GM21367 (cell line): Measurements from ENCODE around the gene HAUS7.

ENCODE experiments used
- ATAC-seq: cut with Tn5 transposase; IDR thresholded peaks from one replicate; pipeline ENCODE4 v1.9.1; 2021; ENCODE audit not compliant: unreplicated experiment

Gene HAUS7

DNA sequence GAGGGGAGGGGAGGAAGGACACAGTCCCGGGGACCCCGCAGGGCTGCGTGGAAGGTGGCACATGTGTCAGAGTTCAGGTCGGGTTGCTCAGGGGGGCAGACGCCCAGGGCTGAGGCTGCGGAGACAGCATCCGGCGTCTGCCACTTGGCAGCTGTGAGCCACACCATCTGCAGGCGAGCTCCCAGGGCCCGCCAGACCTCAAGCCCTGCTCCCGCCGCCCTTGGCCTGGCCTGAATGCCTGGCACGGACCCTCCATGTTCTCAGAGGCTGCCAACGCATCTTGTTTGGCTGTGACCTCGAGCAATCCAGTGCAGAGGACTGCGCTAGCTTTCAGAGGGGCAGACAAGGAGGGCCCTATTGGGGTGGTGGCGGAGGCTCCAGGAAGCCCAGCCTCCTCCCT, 29.5 kb upstream of the HAUS7 start:
- ATAC-seq, result no peak

DNA sequence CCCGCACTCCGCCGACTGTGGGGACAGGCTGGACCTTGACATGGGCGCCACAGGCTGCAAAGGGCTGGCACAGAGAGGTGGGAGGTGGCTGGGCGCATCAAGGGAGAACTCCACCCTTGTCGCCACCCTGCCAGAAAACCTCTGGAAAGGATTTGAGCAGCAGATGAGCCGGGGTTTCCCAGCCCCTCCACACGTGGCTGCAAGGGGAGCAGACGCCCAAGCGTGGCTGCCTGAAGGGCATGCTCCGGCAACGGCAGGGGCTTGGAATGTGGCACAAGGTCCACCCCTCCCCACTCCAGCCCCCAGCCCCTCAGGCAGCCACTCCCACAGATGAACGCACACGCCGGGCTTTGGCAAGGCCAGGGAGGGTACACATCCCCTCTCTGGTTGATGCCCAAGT, 29.0 kb upstream of the HAUS7 start:
- ATAC-seq, result no peak

GRCh38 chrX:153498453-153498852, 28.1 kb upstream of the HAUS7 start:
- ATAC-seq, result no peak

DNA sequence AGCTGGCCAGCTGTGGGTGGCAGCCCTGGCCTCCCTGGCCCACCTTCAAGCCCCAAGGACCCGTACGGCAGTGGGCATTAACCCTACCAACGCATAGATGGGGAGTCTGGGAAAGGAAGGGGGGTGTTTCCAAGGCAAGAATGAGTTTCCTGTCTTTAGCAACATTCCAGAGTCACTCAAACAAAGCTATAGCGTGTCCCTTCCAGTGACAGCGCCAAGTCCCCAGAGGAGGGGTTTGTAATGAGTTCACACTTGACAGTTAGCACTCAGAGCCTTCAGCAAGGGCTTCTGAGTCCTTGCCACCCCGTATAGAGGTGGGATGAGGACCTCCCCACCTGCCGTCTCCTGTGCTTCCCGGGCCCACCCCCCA, 26.2 kb upstream of the HAUS7 start:
- ATAC-seq, result no peak

- no peak for ATAC-seq
These were observed 25.7 kb upstream of the HAUS7 start for GRCh38 chrX:153495903-153496589.

DNA sequence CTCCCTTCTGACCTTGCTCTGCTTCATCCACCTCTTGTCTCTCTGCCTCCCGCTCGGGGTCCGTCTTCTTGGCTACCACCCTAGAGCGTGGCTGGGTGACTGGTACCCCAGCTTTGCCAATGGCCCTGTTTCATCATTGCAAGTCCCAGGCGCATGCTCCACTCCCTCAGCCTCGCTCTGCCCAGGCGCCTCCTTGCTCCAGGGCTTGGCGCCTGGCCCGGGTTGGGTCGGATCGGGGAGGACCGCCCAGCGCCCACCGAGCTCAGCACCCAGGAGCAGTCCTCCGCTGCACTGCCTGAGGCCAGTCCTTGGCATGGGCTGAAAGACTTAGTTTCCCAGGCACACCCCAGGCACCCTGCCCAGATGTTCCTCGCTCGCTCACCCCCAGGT, 25.0 kb upstream of the HAUS7 start:
- no peak for ATAC-seq

DNA sequence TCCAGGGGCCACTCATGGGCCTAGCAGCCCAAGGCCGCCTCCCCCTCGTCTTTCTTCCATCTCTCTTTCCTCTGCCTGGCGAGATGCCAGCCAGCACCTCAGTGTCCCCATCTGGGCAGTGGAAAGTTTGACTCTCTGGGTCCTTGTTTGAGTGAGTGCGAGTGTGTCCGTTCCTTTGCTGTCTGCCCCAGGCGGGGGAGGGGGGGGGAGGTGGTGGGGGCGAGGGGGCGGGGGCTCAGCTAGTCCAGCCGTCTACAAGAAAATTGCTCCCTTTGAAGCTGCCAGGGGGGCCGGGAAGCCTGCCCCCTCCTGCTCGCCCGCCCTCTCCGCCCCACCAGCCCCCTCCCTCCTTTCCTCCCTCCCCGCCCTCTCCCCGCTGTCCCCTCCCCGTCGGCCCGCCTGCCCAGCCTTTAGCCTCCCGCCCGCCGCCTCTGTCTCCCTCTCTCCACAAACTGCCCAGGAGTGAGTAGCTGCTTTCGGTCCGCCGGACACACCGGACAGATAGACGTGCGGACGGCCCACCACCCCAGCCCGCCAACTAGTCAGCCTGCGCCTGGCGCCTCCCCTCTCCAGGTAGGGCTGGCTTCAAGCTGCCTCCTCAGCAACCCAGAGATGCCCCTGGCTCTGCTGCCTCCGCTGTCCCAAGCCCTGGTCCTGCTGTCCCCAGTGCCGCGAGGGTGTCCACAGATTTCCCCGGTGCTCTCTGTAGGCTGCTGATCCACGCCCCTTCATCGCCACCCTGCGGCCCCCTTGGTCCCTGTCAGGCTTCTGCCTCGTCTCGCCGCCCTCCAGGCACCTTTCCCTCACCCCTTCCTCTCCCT, 24.4 kb upstream of the HAUS7 start, which contains the start of gene BGN:
Gene BGN (plus strand): TSS at position 440 of the 821 bp plus-strand sequence. CDS start 9,652 bp downstream, outside the sequence.
- ATAC-seq, result no peak

- ATAC-seq, result no peak
These were observed 23.7 kb upstream of the HAUS7 start for GRCh38 chrX:153494061-153494460.

GRCh38 chrX:153493085-153493484, 22.7 kb upstream of the HAUS7 start:
- ATAC-seq, result no peak

DNA sequence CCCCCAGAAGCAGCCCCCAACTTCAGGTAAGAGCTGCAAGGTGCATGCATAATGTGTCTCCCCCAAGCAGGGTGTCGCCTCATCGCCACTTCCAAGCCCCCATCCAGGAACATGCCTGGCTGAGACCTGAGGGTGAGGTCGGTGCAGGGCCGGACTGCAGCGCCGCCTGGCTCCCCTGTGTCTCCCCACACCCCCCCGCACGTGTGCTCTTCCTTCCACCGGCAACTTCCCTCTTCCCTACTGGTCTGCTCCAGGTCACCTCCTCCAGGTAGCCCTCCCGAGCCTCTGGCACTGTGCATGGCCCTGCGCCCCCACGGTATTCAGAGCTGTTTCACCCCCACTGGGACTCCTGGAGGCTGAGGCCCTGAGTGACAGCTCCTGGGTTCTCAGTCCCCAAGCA, 22.2 kb upstream of the HAUS7 start:
- ATAC-seq, result no peak

- no peak for ATAC-seq
These were observed 21.5 kb upstream of the HAUS7 start for GRCh38 chrX:153491918-153492317.

GRCh38 chrX:153491351-153491914, 21.1 kb upstream of the HAUS7 start:
- ATAC-seq, result no peak

- no peak for ATAC-seq
These were observed 20.0 kb upstream of the HAUS7 start for GRCh38 chrX:153490217-153490930.

DNA sequence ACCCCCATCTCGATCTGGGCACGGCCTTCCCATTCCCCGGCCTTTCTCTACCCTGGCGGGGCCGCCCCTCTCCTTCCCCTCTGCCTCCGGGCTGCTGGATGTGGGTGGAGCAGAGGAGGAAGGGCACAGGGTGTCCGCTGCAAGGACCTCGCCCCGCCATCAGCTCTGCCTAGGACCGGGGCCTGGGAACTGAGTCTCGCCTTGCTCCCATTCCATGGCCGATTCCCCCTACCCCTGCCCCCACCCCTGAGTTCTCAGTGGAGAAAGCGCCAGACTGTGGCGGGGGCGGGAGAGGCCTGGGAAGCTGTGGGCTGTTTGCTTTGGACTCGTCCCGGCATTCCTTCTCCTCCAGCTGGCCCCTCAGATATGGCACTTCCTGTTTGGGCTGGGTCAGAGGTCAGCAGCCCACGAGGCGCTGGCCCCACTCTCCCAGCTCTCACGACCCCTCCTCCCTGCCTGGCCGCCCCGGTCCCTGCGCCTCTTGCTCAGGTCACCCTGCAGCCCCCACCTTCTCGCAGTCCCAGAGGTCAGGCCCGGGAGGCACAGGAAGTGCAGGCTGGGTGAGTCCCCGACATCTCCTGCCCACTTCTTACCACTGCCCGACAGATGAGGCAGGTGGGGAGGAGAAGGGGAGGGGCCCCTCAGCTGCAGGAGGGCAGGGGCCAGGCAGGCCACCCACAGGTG, 18.0 kb upstream of the HAUS7 start:
- ATAC-seq, result no peak

DNA sequence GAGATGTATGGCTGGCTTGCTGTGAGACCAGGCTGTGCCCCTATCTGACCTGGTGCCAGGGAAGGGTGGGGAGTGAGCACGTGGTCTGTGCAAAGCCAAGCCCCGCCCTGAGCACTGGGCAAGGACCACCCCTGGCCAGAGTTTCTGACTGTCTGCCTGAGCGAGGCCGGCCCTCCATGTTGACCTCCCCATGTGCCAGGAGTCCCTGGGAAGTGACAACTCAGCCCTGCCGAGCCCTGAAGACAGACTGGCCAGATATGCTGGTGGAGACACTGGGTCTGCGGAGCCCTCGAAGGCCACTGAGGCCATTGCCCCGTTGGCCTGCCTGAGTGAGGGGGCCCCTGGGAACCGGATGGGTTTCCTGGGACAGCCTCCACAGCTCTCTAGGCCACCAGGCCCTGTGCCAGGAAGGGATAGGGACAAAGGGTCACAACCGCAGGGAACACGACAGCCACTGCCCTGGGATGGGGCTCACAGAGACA, 17.3 kb upstream of the HAUS7 start:
- no peak for ATAC-seq

DNA sequence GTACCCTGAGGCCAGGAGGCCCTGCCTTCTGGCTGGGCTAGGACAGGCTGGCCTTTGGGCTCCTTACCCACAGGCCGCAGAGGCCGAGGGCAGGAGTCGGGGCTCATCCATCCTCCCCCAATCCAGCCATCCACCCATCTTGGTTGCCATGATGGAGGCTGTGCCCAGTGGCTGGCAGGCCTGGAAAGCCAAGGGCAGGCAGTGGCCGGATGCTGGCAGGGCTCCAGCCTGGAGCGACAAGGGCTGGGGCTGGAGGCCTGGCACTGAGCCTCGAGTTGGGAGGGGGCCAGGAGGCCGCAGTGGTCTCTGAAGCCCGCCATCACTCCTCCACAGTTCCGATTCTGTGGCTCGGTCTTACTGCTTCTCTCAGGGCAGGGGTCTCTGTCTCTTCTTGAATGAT, 15.8 kb upstream of the HAUS7 start:
- ATAC-seq, result no peak

- ATAC-seq, result no peak
These were observed 15.2 kb upstream of the HAUS7 start for GRCh38 chrX:153485396-153486080.

DNA sequence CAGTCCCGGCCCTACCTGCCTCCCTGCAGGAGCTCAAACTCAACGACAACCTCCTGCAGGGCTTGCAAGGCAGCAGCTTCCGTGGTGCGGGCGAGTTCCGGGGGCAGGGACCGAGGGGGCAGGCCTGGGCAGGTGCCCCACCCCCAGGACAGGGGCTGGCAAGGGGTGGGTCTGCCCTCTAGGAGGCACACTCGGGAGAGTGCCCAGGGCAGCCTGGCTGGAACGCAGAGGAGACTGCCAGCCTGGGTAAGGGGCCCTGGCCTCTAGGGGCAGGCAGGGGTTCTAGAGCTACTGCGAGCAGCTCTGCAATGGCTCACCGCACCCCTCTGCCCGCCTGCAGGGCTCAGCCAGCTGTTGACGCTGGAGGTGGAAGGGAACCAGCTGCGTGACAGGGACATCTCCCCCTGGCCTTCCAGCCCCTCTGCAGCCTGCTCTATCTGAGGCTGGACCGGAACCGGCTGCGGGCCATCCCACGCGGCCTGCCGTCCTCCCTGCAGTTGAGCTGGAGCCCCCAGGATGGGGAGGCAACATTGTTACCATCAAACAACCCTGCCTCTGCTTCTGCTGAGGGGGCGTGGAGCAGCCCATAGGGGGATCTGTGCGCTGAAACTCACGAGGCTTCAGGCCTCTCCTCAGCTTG, 12.1 kb upstream of the HAUS7 start:
- no peak for ATAC-seq

- ATAC-seq, result no peak
These were observed 10.7 kb upstream of the HAUS7 start for GRCh38 chrX:153481043-153481442.

- no peak for ATAC-seq
These were observed 8.4 kb upstream of the HAUS7 start for GRCh38 chrX:153478746-153479145.
